PC-3 (cell line): ENCODE measurements around the gene MAS1L. TPM values are rescaled to one million over a fixed set of nuclear protein-coding genes. Genes with fewer than 3 reads are reported as not detected.

Experiments
- ATAC-seq: fragments of 200-7000 bp; cut with Tn5 transposase; 2 replicates; pipeline ENCODE4 v1.9.1; 2020; ENCODE audit warnings: mild to moderate bottlenecking, moderate library complexity
- BruUV-seq: library from RNA; stranded (reverse); fragments of 400-500 nt; replicated peaks from 2 replicates; lab custom pipeline; 2021; lab: Mats Ljungman, UMichigan
- CTCF ChIA-PET: fragments of 300-600 bp; sonication (Branson Sonifier 250); formaldehyde crosslinking; loops from one replicate; lab custom pipeline; 2022; ENCODE audit warnings: antibody characterized with exemption; lab: Charles Lee
- POLR2A ChIA-PET: fragments of 300-600 bp; sonication (Branson Sonifier 250); formaldehyde crosslinking; loops from one replicate; lab custom pipeline; 2022; ENCODE audit warnings: antibody characterized with exemption; ENCODE audit not compliant: unreplicated experiment; lab: Charles Lee
- DNase-seq: peaks from one replicate; pipeline ENCODE4 v3.0.0-alpha.2; 2015
- H2AFZ ChIP-seq: fragments of 300-600 bp; sonication (generic); 2 replicates; pipeline ENCODE4 v1.6.0; 2016; ENCODE audit warnings: antibody characterized with exemption, low read length
- H3F3A ChIP-seq: fragments of 300-600 bp; sonication (generic); one replicate; pipeline ENCODE4 v1.6.0; 2017; ENCODE audit warnings: antibody characterized with exemption, low read length, control low read depth, mild to moderate bottlenecking; ENCODE audit not compliant: unreplicated experiment
- H3K27ac ChIP-seq: fragments of 300-600 bp; sonication (generic); 2 replicates; pipeline ENCODE4 v1.5.1; 2016; ENCODE audit warnings: mild to moderate bottlenecking, low read length
- H3K27me3 ChIP-seq: fragments of 300-600 bp; sonication (generic); 2 replicates; pipeline ENCODE4 v1.6.1; 2016; ENCODE audit warnings: low read length, mixed read lengths
- H3K36me3 ChIP-seq: fragments of 300-600 bp; sonication (generic); 2 replicates; pipeline ENCODE4 v1.6.1; 2016; ENCODE audit warnings: low read depth, mixed run types, low read length, mixed read lengths
- H3K4me1 ChIP-seq: fragments of 300-600 bp; sonication (generic); 2 replicates; pipeline ENCODE4 v1.5.1; 2016; ENCODE audit warnings: low read length; ENCODE audit not compliant: insufficient read depth
- H3K4me2 ChIP-seq: fragments of 300-600 bp; sonication (generic); 2 replicates; pipeline ENCODE4 v1.6.0; 2016; ENCODE audit warnings: low read length
- H3K4me3 ChIP-seq: fragments of 300-600 bp; sonication (generic); 2 replicates; pipeline ENCODE4 v1.5.1; 2016; ENCODE audit warnings: mild to moderate bottlenecking, low read length, mixed read lengths
- H3K79me2 ChIP-seq: fragments of 300-600 bp; sonication (generic); 2 replicates; pipeline ENCODE4 v1.6.1; 2017; ENCODE audit warnings: low read length, mixed read lengths
- H3K9ac ChIP-seq: fragments of 300-600 bp; sonication (generic); 2 replicates; pipeline ENCODE4 v1.6.0; 2016; ENCODE audit warnings: mild to moderate bottlenecking, low read length
- H3K9me2 ChIP-seq: fragments of 300-600 bp; sonication (generic); replicated peaks from 2 replicates; pipeline ENCODE4 v1.6.1; 2016; ENCODE audit warnings: mixed run types, low read length, mixed read lengths
- H3K9me3 ChIP-seq: fragments of 300-600 bp; sonication (generic); 2 replicates; pipeline ENCODE4 v1.6.1; 2016; ENCODE audit warnings: low read length, mixed read lengths
- H4K20me1 ChIP-seq: fragments of 300-600 bp; sonication (generic); 2 replicates; pipeline ENCODE4 v1.6.1; 2016; ENCODE audit warnings: low read length, mixed read lengths
- EZH2 ChIP-seq: fragments of 300-600 bp; sonication (generic); IDR thresholded peaks from one replicate; pipeline ENCODE4 v1.6.1; 2017; ENCODE audit warnings: antibody characterized with exemption, mild to moderate bottlenecking, low read length; ENCODE audit not compliant: unreplicated experiment
- EZH2phosphoT487 ChIP-seq: fragments of 300-600 bp; sonication (generic); IDR thresholded peaks from 2 replicates; pipeline ENCODE4 v1.6.1; 2018; ENCODE audit warnings: mild to moderate bottlenecking, antibody characterized with exemption, low read length, borderline replicate concordance
- intact Hi-C: fragments of 100-400 bp; cut with micrococcal nuclease; formaldehyde crosslinking; loops from 2 replicates; pipeline ENCODE4 v1.9.0; 2023
- total RNA-seq: library from RNA; depleted of rRNA; stranded (reverse); fragments of >200 nt; gene quantifications from 2 replicates; pipeline ENCODE4 v1.2.3, GENCODE V29; 2014
- TF ChIP-seq, protein P1 (sequence below): fragments of 300-600 bp; sonication (generic); conservative IDR thresholded peaks from 2 replicates; pipeline ENCODE4 v1.5.1; 2017; ENCODE audit warnings: antibody characterized with exemption, low read depth, mild to moderate bottlenecking, low read length

Gene MAS1L
- total RNA-seq, 1 experiment from 2014 or later = not detected

DNA sequence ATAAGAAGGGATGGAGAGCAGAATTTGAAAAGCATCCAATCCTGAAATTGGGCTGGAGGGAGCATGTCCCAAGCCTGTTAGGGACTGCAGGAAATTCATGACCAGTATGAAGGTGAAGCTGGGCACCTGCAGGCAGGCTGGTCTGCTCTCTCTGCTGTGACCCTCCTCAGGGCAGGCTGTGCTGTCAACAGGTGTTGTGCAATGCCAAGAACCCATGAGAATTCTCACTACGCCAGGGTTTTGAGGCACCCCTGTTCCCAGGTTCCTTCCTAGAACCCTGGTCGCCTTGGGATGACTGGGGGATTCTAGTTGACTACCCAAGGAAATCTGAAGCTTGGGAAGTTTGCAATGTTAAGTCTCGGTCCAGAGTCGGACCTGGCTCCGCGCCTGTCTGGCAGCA, 13.3 kb upstream of the MAS1L start:
- no TSS peak for BruUV-seq
- ATAC-seq = no peak
- H3K4me2 ChIP-seq = no peak overlapping the region
- H3K36me3 ChIP-seq = no peaks in the 10 kb centered on the region
- ChIA-PET CTCF (no interaction called here), POLR2A (no interaction called here)
- intact Hi-C loops = no loop called here
- H3K4me3 ChIP-seq = no peak overlapping the region
- no peaks in the 10 kb centered on the region for H3K9me2 ChIP-seq
- TF ChIP-seq EZH2 (no peak), EZH2phosphoT487 (no peak)
- TF ChIP-seq, protein P1, sequence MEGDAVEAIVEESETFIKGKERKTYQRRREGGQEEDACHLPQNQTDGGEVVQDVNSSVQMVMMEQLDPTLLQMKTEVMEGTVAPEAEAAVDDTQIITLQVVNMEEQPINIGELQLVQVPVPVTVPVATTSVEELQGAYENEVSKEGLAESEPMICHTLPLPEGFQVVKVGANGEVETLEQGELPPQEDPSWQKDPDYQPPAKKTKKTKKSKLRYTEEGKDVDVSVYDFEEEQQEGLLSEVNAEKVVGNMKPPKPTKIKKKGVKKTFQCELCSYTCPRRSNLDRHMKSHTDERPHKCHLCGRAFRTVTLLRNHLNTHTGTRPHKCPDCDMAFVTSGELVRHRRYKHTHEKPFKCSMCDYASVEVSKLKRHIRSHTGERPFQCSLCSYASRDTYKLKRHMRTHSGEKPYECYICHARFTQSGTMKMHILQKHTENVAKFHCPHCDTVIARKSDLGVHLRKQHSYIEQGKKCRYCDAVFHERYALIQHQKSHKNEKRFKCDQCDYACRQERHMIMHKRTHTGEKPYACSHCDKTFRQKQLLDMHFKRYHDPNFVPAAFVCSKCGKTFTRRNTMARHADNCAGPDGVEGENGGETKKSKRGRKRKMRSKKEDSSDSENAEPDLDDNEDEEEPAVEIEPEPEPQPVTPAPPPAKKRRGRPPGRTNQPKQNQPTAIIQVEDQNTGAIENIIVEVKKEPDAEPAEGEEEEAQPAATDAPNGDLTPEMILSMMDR = no peak
- H3K9ac ChIP-seq = no peak overlapping the region
- no peaks in the 10 kb centered on the region for H3F3A ChIP-seq
- H3K27me3 ChIP-seq = peaks cover 49% of the 10 kb centered on the region
- no peaks in the 10 kb centered on the region for H3K4me1 ChIP-seq
- H3K79me2 ChIP-seq = no peaks in the 10 kb centered on the region
- no peaks in the 10 kb centered on the region for H4K20me1 ChIP-seq
- H2AFZ ChIP-seq = no peak overlapping the region
- no peak for DNase-seq
- no peak overlapping the region for H3K27ac ChIP-seq
- H3K9me3 ChIP-seq = no peaks in the 10 kb centered on the region

DNA sequence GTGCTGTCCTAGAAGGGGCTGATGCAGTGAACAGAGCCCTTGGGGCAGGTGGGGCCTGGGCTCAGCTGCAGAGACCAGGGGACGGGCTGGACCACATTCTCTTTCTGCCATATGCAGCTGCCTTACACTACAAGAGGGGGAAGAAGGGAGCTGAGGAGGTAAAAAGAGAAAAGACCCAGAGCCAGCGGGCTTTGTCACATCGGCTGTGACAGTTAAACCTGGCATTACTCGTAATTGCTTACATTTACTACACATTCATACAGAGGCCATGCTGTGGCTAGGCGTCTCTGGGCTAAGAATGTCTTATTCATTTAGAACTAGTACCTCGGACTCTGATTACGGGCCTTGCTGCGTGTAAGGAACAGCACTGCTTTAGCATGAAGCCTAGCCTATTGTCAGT, 12.8 kb upstream of the MAS1L start:
- Histone ChIP-seq H3K27me3 (peaks cover 46% of the 10 kb centered on the region), H3K27ac (no peak overlapping the region), H3K4me2 (no peak overlapping the region), H3K4me1 (no peaks in the 10 kb centered on the region), H3K4me3 (no peak overlapping the region), H3K9ac (no peak overlapping the region), H3F3A (no peaks in the 10 kb centered on the region), H3K79me2 (no peaks in the 10 kb centered on the region), H2AFZ (no peak overlapping the region), H3K36me3 (no peaks in the 10 kb centered on the region), H3K9me3 (no peaks in the 10 kb centered on the region), H4K20me1 (no peaks in the 10 kb centered on the region), H3K9me2 (no peaks in the 10 kb centered on the region)
- DNase-seq (no peak), ATAC-seq (no peak)
- intact Hi-C loops = no loop called here
- TF ChIP-seq, protein P1 = no peak
- TF ChIP-seq EZH2 (no peak), EZH2phosphoT487 (no peak)
- ChIA-PET POLR2A (no interaction called here), CTCF (no interaction called here)
- no TSS peak for BruUV-seq

- no peak for ATAC-seq
- H3K4me3 ChIP-seq = no peak overlapping the region
- H3K9ac ChIP-seq = no peak overlapping the region
- H3K27me3 ChIP-seq = peaks cover 45% of the 10 kb centered on the region
- no peaks in the 10 kb centered on the region for H3K9me3 ChIP-seq
- DNase-seq = no peak
- H2AFZ ChIP-seq = no peak overlapping the region
- CTCF ChIA-PET = no interaction called here
- H3K4me1 ChIP-seq = no peaks in the 10 kb centered on the region
- POLR2A ChIA-PET = no interaction called here
- no peaks in the 10 kb centered on the region for H3K36me3 ChIP-seq
- intact Hi-C loops = no loop called here
- no peaks in the 10 kb centered on the region for H3K9me2 ChIP-seq
- no peak overlapping the region for H3K27ac ChIP-seq
- H3K4me2 ChIP-seq = no peak overlapping the region
- H4K20me1 ChIP-seq = no peaks in the 10 kb centered on the region
- H3K79me2 ChIP-seq = no peaks in the 10 kb centered on the region
- BruUV-seq = no TSS peak
- no peaks in the 10 kb centered on the region for H3F3A ChIP-seq
- TF ChIP-seq, protein P1 = no peak
- TF ChIP-seq EZH2phosphoT487 (no peak), EZH2 (no peak)
These were observed 11.9 kb upstream of the MAS1L start for GRCh38 chr6:29499704-29500103.
